PFSK-1 (cell line): Measurements from ENCODE around the gene FIBP. TPM values are rescaled to one million over a fixed set of nuclear protein-coding genes. Genes with fewer than 3 reads are reported as not detected.

Source experiments
- FOXP2 ChIP-seq: optimal IDR thresholded peaks from 2 replicates; pipeline ENCODE3; 2011; ENCODE audit warnings: borderline replicate concordance, control low read depth, inconsistent platforms; ENCODE audit not compliant: insufficient read depth; ENCODE audit errors: extremely low read length, extremely low read depth
- POLR2AphosphoS5 ChIP-seq: IDR thresholded peaks from 2 replicates; pipeline ENCODE4 v1.6.1; 2012; ENCODE audit warnings: low read depth, mild to moderate bottlenecking, control low read depth, low read length, moderate library complexity
- REST ChIP-seq, 2 experiments: IDR thresholded peaks; 2 replicates each; pipeline versions ENCODE4 v1.6.1 to v1.8.0; 2011 to 2012; ENCODE audit warnings: low read depth in 2 of 2, low read length in 2 of 2, control low read depth in 1 of 2, inconsistent platforms in 1 of 2, mild to moderate bottlenecking in 1 of 2, moderate library complexity in 1 of 2; ENCODE audit not compliant: insufficient read depth in 1 of 2
- SIN3A ChIP-seq: IDR thresholded peaks from 2 replicates; pipeline ENCODE4 v1.6.1; 2012; ENCODE audit warnings: mild to moderate bottlenecking, low read length, moderate library complexity, borderline replicate concordance; ENCODE audit not compliant: insufficient read depth
- TAF1 ChIP-seq: IDR thresholded peaks from 2 replicates; pipeline ENCODE4 v1.6.1; 2012; ENCODE audit warnings: low read length, control low read depth, borderline replicate concordance; ENCODE audit not compliant: insufficient read depth
- polyA plus RNA-seq: library from polyadenylated mRNA; unstranded; fragments of >200 nt; gene quantifications from one replicate; pipeline ENCODE4 v1.2.1, GENCODE V29; 2012; ENCODE audit warnings: low read depth, missing spikeins; ENCODE audit not compliant: insufficient read length

Gene FIBP
- 110 TPM for polyA plus RNA-seq

- peak; percentile 73; the same call in 1 of the 2 replicates for TF ChIP-seq TAF1
- TF ChIP-seq POLR2AphosphoS5: peak; percentile 97
- peak; percentile 11; the same call in 1 of the 2 replicates for TF ChIP-seq SIN3A
- TF ChIP-seq REST (IDR thresholded peaks at IDR 0.05; ENCODE audit: insufficient read depth in 1 of 2, low read depth in 2 of 2, low read length in 2 of 2): 0 out of 4 replicates have a peak, but pooled peaks of 1 of the 2 experiments have one; percentile 8
- TF ChIP-seq FOXP2: no peak
Measured at GRCh38 chr11:65888163-65888814, at the start of gene FIBP. TSS of gene FIBP (minus strand) at chr11:65888471. CDS start at chr11:65888418, 53 bp downstream.

- no peak for TF ChIP-seq POLR2AphosphoS5
- TF ChIP-seq REST (IDR thresholded peaks at IDR 0.05; ENCODE audit: insufficient read depth in 1 of 2, low read depth in 2 of 2, low read length in 2 of 2): no peak
- no peak for TF ChIP-seq TAF1
- no peak for TF ChIP-seq FOXP2
- no peak for TF ChIP-seq SIN3A
Measured at GRCh38 chr11:65937766-65938165, 49.5 kb upstream of the FIBP start.

GRCh38 chr11:65934014-65934413, 45.7 kb upstream of the FIBP start:
- TF ChIP-seq FOXP2: no peak
- no peak for TF ChIP-seq SIN3A
- TF ChIP-seq TAF1: no peak
- no peak for TF ChIP-seq REST (IDR thresholded peaks at IDR 0.05; ENCODE audit: insufficient read depth in 1 of 2, low read depth in 2 of 2, low read length in 2 of 2)
- TF ChIP-seq POLR2AphosphoS5: no peak

GRCh38 chr11:65932558-65932919, 44.3 kb upstream of the FIBP start:
- TF ChIP-seq POLR2AphosphoS5 (no peak), FOXP2 (no peak), REST (IDR thresholded peaks at IDR 0.05; ENCODE audit: insufficient read depth in 1 of 2, low read depth in 2 of 2, low read length in 2 of 2) (no peak), SIN3A (no peak), TAF1 (no peak)
